NB4 (cell line): ENCODE results near the gene CLDND2.

Source experiments
- CTCF ChIP-seq: IDR thresholded peaks from one replicate; pipeline ENCODE4 v1.5.1; 2012; ENCODE audit warnings: low read depth, low read length
- MAX ChIP-seq: IDR thresholded peaks from 2 replicates; pipeline ENCODE4 v1.6.1; 2011; ENCODE audit warnings: low read depth, low read length
- MYC ChIP-seq: IDR thresholded peaks from 2 replicates; pipeline ENCODE4 v1.6.1; 2011; ENCODE audit warnings: low read depth, low read length
- POLR2A ChIP-seq: IDR thresholded peaks from 2 replicates; pipeline ENCODE4 v1.6.1; 2011; ENCODE audit warnings: mild to moderate bottlenecking; ENCODE audit not compliant: insufficient read length; ENCODE audit errors: extremely low read depth

- TF ChIP-seq POLR2A: no peak
- TF ChIP-seq CTCF: no peak
- TF ChIP-seq MAX: no peak
- no peak for TF ChIP-seq MYC
These were observed 34.9 kb downstream of the CLDND2 start for GRCh38 chr19:51333836-51334460.
